HG03439 (cell line): ENCODE results near the gene TMEM87A.
A peak's percentile ranks its signal among the peaks of the same experiment; 100 is the strongest.
"Not testable (repeated sequence)": the region's sequence is repeated elsewhere in the genome, so short reads cannot be mapped to it uniquely, and the experiment has no call there.

Experiments used
- ATAC-seq: cut with Tn5 transposase; IDR thresholded peaks from one replicate; pipeline ENCODE4 v1.9.1; 2021; ENCODE audit warnings: mild to moderate bottlenecking, moderate library complexity; ENCODE audit not compliant: unreplicated experiment

Gene TMEM87A

DNA sequence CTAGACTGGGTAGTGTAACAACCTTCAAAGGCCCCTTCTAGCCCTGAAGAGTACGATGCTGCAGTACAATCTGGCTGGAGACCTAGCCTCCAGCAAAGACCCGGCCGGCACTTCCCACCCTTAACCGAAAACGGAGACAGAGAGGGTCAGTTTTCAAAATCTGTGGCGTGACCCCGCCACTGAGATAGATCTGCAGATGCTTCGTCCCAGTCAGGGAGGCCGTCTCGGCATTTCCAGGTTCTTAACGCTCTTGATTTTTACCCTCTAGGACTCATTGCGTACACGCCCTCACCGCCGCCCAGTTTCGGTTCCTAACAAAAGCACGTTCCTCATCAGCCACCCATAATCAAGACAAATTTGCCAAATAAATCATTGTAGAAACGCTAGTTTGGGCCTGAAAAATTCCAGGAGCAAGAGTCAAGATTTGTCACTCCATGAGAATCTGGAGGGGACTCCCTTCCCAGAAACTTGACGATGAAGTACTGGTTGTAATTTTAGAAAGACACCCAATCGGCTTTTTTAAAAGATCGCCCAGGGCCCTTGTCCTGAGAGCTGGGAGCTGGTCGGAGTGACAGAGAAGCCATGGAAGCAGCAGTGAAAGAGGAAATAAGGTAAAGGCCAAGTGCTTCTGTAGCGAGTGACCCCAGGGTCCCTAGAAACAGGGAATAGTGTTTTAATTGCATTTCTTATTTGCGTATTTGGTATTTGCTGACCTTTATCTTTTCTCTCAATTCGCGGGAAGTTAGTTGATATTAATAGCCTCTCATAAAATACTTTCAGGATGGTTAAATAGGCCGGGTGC is 868 bp upstream of the TMEM87A start:
- ATAC-seq, result peak; percentile 30

DNA sequence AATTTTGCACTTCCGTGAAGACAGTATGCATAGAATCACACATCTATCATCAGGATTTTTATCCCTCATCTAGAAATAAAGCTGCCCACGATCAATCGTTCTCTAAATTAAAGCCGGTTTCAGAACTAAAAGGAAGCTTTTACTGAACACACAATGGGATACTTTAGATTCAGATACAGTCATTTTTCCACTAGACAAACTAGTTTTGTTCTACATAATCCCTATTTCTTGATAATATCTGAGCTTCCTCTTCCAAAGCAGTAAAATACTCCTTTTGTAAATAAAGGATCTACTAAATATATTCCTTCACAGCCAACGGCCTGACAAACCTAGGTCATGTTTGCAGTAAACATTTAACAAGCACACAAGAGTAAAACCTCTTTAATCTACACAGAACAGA is 2.2 kb downstream of the TMEM87A start:
- no peak for ATAC-seq

DNA sequence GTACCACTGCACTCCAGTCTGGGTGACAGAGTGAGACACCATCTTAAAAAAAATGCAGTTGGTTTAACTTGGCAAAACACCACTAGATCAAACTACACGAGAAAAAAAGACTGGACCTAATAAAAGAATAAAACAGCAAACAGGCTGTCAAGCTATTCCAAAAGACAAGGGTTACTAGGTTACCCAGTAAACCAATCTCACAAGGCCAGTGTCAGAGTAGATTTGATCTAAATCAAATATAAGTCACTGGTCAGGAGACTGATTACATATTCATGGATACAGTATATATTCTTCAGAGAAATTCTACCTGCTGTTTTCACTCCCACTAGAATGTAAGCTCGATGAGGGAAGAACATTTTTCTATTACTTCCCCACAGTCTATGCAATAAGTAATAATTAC is 2.7 kb downstream of the TMEM87A start:
- no peak for ATAC-seq

DNA sequence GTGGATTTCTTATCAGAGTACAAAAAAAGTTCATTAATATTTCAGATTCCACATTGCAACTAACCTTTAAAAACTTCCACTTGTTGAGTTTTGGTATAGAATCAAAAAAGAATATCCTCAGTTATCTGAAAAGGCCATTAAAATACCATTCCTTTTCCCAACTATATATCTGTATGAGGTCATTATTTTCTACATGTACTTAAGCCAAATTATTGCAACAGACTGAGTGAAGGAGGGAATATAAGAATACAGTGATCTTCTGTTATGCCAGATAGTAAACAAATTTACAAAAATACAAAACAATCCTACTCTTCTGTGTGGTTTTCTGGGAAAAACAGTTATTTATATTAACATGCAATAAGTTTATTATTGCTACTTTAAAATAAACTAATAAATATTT is 5.9 kb downstream of the TMEM87A start:
- no peak for ATAC-seq

DNA sequence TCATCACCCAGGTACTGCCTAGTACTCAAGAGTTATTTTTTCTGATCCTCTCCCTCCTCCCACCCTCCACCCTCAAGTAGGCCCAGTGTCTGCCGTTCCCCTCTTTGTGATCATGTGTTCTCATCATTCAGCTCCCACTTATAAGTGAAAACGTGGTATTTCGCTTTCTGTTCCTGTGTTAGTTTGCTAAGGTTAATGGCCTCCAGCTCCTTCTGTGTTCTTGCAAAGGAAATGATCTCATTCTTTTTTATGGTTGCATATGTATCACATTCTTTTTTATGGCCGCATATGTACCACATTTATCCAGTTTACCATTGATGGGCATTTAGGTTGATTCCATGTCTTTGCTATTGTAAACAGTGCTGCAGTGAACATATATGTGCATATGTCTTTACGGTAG is 8.4 kb downstream of the TMEM87A start:
- ATAC-seq, result no peak

DNA sequence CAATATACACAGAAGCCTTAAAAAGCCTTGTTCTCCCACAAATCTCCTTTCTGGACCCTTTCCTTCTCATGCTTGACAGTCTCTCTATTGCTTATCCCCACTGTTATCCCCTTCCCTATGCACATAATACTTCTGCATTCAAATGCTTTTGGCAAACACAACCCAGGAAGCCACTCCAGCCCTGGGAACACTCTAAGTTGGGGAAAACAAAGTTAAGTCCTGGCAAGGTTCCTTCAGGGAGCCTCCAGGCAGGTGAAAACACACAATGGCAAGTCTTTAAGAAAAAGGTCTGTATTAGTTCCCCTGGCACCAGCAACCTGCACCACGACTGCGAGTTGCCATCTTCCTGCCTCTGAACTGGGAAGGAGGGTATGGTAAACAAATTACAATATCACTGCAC is 19.9 kb downstream of the TMEM87A start:
- ATAC-seq, result no peak

DNA sequence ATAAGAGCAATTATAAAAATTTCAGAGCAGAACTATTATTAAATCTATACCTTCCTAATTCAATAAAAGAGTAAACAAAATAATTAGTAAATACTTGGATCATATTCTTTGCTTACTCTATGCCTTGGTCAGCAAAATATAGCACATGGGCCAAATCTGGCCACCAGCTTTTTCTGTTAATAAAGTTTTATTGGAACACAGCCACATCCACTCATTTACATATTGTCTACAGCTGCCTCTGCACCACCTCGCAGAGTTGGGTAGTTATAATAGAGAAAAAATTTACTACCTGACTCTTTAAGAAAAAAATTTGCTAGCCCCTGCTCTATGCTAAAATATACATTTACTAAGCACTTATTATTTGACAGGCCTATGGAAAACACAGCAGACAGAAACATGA is 32.4 kb downstream of the TMEM87A start:
- no peak for ATAC-seq

DNA sequence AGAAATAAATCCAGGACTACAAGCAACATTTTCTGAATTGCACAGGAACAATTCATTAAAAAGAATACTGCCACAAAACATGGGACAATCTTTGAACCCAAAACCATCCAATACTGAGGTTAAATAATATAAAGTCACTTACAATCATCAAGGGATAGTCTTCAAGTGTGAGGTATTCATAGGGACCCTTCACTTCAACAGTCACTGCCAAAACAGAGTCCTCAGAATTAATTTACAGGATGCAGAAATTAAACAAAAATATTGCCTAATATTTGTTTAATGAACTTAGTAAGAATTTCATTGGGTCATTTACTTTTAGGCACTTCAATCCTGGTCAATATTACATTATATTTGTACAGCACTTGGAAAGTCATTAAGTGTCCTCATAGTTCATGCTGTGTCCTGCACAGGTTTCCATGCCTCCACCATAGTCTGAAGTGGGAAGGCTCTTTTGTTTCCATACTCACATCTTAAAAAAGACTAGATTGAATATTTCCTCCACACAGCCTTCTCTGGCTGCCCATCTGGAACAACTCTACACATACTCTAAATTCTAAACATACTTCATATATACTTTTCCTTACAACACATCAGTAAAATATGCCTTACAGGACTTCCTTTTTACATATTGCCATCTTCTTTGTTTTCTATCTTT is 33.6 kb downstream of the TMEM87A start:
- no peak for ATAC-seq

DNA sequence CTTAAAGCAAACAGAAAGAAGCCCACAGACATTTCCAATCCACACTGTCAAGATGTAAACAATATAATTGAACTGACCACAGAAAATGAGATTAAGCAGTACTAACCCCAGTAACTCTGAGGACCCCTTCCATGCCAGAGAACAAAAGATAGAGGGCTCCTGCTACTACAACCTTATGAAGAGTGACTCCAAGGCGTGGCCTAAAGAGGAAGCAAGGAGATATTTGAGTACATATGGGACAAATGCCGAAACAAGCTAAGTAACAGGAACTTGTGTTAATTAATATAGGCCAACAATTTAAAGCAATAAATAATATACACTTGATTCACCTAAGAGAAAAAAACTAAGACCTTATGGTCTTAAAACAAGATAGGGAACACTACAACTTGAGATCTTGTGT is 40.1 kb downstream of the TMEM87A start:
- no peak for ATAC-seq

DNA sequence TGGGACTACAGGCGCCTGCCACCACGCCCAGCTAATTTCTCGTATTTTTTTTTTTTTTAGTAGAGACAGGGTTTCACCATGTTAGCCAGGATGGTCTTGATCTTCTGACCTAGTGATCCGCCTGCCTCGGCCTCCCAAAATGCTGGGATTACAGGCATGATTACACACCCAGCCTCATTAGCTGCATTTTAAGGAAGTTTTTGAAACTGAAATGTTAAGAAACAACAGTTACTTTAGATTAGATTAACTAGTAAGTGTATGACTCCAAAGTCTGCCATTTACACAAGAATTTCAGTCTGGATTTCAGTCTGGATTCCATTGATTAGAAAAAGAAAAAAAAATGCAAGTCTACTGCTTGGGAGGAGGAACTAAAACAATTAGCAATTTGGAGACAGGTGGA is 40.6 kb downstream of the TMEM87A start:
- no peak for ATAC-seq

DNA sequence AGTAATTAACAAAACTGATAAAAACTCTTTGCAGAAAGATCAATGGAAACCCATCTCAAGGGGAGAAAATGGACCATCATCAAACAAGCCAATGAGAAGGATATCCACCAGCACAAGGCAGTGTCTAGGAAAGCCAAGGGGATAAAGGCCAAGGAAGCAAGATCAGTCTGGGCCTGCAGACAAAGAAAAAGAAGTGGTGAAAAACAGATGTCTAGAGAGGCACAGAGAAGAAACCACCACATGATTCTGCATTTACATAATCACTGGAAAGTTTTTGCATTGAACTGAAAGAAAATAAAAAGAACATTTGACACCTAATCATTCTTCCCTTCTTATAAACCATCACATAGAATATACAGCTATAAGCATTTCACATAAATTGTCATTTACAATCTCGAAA is 42.1 kb downstream of the TMEM87A start:
- no peak for ATAC-seq

DNA sequence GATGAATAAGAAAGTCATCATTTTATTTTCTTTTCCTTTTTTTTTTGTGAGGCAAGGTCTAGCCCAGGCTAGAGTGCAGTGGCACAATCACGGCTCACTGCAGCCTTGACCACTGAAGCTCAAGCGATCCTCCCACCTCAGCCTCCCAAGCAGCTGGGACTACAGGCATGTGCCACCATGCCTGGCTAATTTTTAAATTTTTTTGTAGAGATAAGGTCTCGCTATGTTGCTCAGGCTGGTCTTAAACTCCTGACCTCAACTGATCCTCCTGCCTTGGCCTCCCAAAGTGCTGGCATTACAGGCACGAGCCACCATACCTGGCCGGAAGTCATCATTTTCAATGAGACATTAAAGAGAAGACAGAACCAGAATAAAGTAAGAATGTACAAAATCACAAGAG is 44.3 kb downstream of the TMEM87A start:
- not testable (repeated sequence) for ATAC-seq

DNA sequence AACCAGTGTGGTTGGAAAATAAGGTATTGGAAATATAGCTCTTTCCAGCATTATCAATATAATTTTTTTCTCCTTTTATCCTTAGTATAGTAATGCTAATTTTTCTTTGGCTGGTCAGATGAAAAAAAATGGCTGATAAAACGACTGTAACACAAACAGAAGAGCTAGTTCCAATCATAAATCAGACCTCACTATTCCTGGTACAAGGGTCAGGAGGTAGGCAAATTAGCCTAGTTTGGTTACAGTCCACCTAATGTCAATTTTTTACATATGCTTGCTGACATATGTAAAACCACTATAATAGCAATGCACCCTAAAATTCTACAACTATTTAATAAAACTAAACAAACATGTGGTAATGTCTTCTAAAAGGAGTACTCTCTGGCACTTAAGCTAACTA is 45.2 kb downstream of the TMEM87A start:
- no peak for ATAC-seq

DNA sequence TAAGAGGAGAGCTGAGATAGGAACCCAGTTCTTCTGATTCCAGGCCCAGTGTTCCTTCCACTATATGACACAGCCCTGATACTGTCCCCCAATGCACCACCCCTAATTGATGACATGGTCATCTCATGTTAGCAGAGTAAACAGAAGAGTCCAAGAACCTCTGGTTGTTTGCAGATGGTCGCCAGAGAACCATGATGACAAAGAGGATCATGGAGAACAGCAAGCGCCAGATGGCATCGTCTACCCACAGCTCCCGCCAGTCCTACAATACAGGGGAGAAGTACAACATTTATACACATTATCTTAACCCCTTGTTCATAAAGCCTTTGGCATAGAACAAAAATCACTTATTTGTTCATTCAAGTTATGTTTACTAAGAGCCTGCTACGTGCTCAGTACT is 46.6 kb downstream of the TMEM87A start:
- ATAC-seq, result no peak

DNA sequence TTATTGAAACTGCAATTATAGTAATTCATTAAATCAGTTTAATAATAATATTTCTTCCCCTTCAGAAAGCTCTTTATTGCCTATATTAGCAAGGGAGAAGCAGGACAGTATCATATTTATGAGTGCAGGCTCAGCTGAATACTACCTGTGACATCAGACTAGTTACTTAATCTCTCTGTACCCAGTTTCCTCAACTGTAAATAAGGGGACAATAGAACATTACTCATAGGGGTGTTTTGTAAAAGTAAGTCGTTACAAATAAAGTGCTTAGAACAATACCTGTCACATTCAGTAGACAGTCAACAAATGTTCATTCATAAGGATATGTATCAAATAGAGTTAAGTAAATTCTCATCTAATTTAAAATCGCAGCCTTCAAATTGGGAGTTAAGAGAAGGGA is 53.0 kb downstream of the TMEM87A start:
- ATAC-seq, result no peak

DNA sequence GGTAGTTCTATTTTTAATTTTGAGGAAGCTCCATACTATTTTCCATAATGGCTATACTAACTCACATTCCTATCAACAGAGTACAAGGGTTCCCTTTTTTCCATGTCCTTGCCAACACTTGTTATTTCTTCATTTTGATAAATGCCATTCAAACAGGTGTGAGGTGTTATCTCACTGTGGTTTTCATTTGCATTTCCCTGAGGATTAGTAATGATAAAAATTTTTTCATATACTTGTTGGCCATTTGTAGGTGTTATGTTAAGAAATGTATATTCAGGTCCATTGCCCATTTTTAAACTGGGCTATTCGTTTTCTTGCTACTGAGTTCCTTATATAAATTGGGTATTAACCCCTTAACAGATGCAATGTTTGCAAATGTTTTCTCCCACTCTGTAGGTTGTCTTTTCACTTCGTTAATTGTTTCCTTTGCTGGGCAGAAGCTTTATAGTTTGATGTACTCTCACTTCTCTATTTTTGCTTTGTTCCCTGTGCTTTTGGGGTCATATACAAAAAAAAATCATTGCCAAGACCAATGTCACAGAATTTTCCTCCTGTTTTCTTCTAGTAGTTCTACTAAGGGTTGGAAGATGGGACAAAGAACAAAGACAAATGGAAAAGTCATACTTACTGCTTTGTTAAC is 54.2 kb downstream of the TMEM87A start:
- ATAC-seq, result no peak

DNA sequence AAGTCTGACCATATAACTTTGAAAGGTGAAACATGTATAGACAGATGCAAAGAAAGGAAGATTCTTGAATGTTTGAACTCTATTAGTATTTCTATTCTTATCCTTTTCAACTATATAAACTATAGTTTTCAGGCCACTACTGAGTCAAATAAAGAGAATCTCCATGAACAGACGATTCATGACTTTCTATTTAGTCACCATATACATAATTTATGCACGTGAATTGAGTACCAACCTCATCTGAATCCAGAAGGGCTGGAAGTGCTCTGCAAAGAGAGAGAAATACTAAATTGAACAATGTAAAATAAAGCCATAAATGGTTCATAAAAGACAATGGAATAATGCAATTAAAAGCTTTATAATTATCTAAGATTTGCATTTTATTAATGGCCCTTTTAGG is 55.7 kb downstream of the TMEM87A start:
- no peak for ATAC-seq

DNA sequence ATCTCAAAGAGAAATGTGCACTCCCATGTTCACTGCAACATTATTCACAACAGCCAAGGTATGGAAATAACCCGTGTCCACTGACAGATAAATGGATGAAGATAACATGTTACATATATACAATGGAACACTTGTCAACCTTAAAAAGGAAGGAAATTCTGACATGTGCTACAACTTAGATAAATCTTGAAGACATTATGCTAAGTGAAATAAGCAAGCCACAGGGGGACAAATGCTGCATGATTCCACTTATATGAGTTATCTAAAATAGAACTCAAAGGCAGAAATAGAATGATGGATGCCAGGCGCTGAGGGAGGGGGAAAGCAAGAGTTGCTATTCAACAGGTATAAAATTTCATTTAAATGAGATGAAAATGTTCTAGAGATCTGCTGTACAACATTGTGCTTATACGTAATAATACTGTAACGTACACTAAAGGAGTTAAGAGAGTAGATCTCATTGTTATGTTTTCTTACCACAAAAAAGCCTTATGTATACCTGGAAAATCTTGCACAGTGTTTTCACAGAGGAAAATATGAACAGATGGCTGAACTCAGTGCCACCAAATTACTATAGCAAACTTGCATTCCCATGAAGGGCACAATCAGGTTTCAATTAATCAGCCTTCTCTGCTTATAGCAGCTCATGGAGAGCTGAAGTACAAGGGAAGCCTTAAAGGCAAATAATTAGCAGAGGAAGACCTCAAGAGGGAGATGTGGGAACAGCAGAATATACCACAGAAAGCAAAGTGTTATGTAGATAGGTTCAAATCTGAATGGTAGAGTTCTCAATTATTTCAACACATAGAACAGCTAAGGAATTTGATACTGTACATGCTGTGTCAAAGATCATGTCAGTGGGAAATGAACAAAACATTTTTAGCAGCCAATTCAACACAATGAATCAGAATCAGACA is 57.1 kb downstream of the TMEM87A start:
- no peak for ATAC-seq

DNA sequence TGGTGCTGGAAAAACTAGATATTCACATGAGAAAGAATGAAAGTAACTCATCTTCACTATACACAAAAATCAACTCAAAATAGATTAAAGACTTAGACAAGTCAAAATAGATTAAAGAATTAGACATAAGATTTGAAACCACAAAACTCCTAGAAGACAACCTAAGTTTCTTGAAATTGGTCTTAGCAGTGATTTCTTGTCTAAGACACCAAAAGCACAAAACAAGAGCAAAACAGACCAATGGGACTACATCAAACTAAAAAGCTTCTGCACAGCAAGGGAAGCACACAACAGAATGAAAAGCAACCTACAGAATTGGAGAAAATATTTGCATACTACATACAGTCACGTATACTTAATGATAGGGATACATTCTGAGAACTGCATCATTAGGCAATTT is 58.6 kb downstream of the TMEM87A start:
- ATAC-seq, result no peak

DNA sequence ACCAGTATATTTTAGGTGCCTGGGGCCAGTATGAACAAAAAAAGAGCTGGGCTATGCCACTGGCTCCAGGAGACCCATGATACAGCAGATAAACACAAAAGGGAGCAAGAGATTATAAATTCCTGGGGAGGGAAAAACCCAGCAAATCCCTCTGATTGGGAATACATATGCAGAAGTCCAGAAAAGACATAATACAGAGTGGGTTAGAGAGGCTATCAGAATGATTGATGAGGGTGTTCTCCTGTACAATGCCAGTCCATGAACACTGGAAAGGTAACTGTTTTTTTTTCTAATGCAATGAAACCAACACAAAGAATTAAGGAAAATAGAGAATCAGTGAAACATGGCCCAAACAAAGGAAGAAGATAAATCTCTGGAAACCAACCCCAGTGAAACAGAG is 59.7 kb downstream of the TMEM87A start:
- ATAC-seq, result no peak

DNA sequence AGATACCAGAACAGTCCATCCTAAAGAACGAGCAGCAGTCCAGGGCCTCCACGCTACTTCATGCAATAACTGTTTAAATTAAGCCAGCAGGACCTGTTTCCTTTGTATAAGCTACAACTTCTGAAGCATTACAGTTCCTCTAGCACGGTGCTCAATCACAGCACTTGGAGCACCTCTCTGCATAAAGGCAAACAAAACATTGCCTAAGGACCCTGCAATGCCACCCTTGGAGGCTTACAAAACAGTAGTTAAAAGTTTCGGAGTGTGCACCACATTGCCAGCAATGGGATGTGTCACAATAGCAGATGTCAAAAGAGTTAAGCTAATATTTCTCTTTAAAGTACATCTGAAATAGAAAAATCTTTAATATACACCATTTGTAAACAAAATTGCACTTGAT is 62.5 kb downstream of the TMEM87A start:
- no peak for ATAC-seq
